CD4-positive, alpha-beta T cell (primary cell): Measurements from ENCODE around the gene KCNQ1. TPM values are rescaled to one million over a fixed set of nuclear protein-coding genes. Genes with fewer than 3 reads are reported as not detected.

ENCODE experiments used
- ATAC-seq: fragments of 200-7000 bp; cut with Tn5 transposase; one replicate; pipeline ENCODE4 v1.10.0; 2022; ENCODE audit warnings: mild to moderate bottlenecking; ENCODE audit not compliant: poor library complexity
- CTCF ChIA-PET: fragments of 350-600 bp; sonication (Branson Sonifier 250); formaldehyde crosslinking; loops from one replicate; lab custom pipeline; 2021; ENCODE audit warnings: antibody characterized with exemption, inconsistent platforms; lab: Charles Lee
- POLR2A ChIA-PET: fragments of 350-600 bp; sonication (Branson Sonifier 250); formaldehyde crosslinking; loops from one replicate; lab custom pipeline; 2021; ENCODE audit warnings: antibody characterized with exemption, inconsistent platforms; lab: Charles Lee
- DNase-seq, 14 experiments: peaks; one replicate each; pipeline ENCODE4 v3.0.0-alpha.2; 2013 to 2020; ENCODE audit warnings: mixed read lengths in 2 of 14
- H3K27ac ChIP-seq, 2 donors: one replicate each; pipeline versions ENCODE4 v1.5.1 to v1.7.0; 2013; ENCODE audit warnings: low read length in 2 of 2, low read depth in 1 of 2, mild to moderate bottlenecking in 1 of 2
- H3K27me3 ChIP-seq, 2 experiments: 1 replicate in 1 of 2; 2 replicates in 1 of 2; pipeline versions ENCODE4 v1.6.1 to v1.7.0; 2013; ENCODE audit warnings: low read length in 2 of 2, control low read depth in 1 of 2, mild to moderate bottlenecking in 1 of 2, moderate library complexity in 1 of 2; ENCODE audit not compliant: insufficient read depth in 2 of 2, control insufficient read depth in 1 of 2
- H3K36me3 ChIP-seq: one replicate; pipeline ENCODE4 v1.6.1; 2013; ENCODE audit warnings: low read length, control low read depth; ENCODE audit not compliant: insufficient read depth
- H3K4me1 ChIP-seq: one replicate; pipeline ENCODE4 v1.6.1; 2013; ENCODE audit warnings: low read length, control low read depth; ENCODE audit not compliant: insufficient read depth
- H3K4me3 ChIP-seq: one replicate; pipeline ENCODE4 v1.5.1; 2013; ENCODE audit warnings: mild to moderate bottlenecking, low read length, moderate library complexity
- H3K9me3 ChIP-seq, 2 experiments: 1 replicate in 1 of 2; 2 replicates in 1 of 2; pipeline versions ENCODE4 v1.6.1 to v1.7.0; 2013; ENCODE audit warnings: low read length in 2 of 2, mild to moderate bottlenecking in 2 of 2, control low read depth in 1 of 2, moderate library complexity in 1 of 2; ENCODE audit not compliant: control insufficient read depth in 1 of 2, insufficient read depth in 1 of 2
- H3K27ac Mint-ChIP-seq: one replicate; pipeline ENCODE4 v1.8.0; 2020; ENCODE audit warnings: mixed read lengths
- H3K27me3 Mint-ChIP-seq: one replicate; pipeline ENCODE4 v1.8.0; 2021; ENCODE audit warnings: mixed read lengths
- H3K36me3 Mint-ChIP-seq: one replicate; pipeline ENCODE4 v1.8.0; 2021; ENCODE audit warnings: low read depth, mixed read lengths
- H3K4me1 Mint-ChIP-seq: one replicate; pipeline ENCODE4 v1.8.0; 2021; ENCODE audit warnings: low read depth, mixed read lengths
- H3K4me3 Mint-ChIP-seq: one replicate; pipeline ENCODE4 v1.8.0; 2020; ENCODE audit warnings: mild to moderate bottlenecking, mixed read lengths
- H3K9me3 Mint-ChIP-seq: one replicate; pipeline ENCODE4 v1.8.0; 2020; ENCODE audit warnings: mixed read lengths
- CTCF ChIP-seq: fragments of 200-600 bp; IDR thresholded peaks from one replicate; pipeline ENCODE4 v1.8.0; 2022; ENCODE audit warnings: antibody characterized with exemption, mild to moderate bottlenecking
- intact Hi-C, 2 experiments: fragments of 100-400 bp; cut with DNase I in 1 of 2; cut with micrococcal nuclease in 1 of 2; formaldehyde crosslinking; loops; one replicate each; pipeline versions ENCODE4 v1.15.1 to v1.9.0; 2023 to 2025; cut with DNase I, micrococcal nuclease
- total RNA-seq, 174 experiments: library from RNA in 2 of 174; stranded (reverse) in 2 of 174; gene quantifications; one replicate each; pipeline ENCODE4 v1.2.3 and lab custom pipeline; 2021 to 2026

The KCNQ1 gene
- total RNA-seq, 2 experiments from 2014 or later, result 31.3 to 33.1 TPM

- H3K36me3 ChIP-seq, result no peaks in the 10 kb centered on the region
- no peak overlapping the region for H3K27ac Mint-ChIP-seq
- H3K4me1 ChIP-seq, result no peaks in the 10 kb centered on the region
- ChIA-PET CTCF (no interaction called here), POLR2A (no interaction called here)
- H3K9me3 ChIP-seq, result no peaks in the 10 kb centered on the region
- no peak for TF ChIP-seq CTCF
- H3K4me3 ChIP-seq, result no peak overlapping the region
- no peaks in the 10 kb centered on the region for H3K27me3 Mint-ChIP-seq
- no peaks in the 10 kb centered on the region for H3K27me3 ChIP-seq
- no peak overlapping the region for H3K27ac ChIP-seq
- H3K9me3 Mint-ChIP-seq, result no peaks in the 10 kb centered on the region
- DNase-seq, result peak in 1 of 14 experiments; percentile 19
- ATAC-seq, result no peak
- no peaks in the 10 kb centered on the region for H3K36me3 Mint-ChIP-seq
- intact Hi-C loops, result no loop called here
- no peaks in the 10 kb centered on the region for H3K4me1 Mint-ChIP-seq
- no peak overlapping the region for H3K4me3 Mint-ChIP-seq
Observed at GRCh38 chr11:2690596-2691354, 246.0 kb downstream of the KCNQ1 start.

- Histone ChIP-seq H3K4me1 (no peaks in the 10 kb centered on the region), H3K36me3 (no peaks in the 10 kb centered on the region), H3K27me3 (no peaks in the 10 kb centered on the region), H3K27ac (no peak overlapping the region), H3K4me3 (no peak overlapping the region), H3K9me3 (no peaks in the 10 kb centered on the region)
- no peaks in the 10 kb centered on the region for H3K4me1 Mint-ChIP-seq
- DNase-seq, result peak in 1 of 14 experiments; percentile 21
- no peaks in the 10 kb centered on the region for H3K36me3 Mint-ChIP-seq
- no peaks in the 10 kb centered on the region for H3K27me3 Mint-ChIP-seq
- ChIA-PET POLR2A (no interaction called here), CTCF (no interaction called here)
- no peak overlapping the region for H3K27ac Mint-ChIP-seq
- no peak overlapping the region for H3K4me3 Mint-ChIP-seq
- ATAC-seq, result no peak
- H3K9me3 Mint-ChIP-seq, result no peaks in the 10 kb centered on the region
- no peak for TF ChIP-seq CTCF
- intact Hi-C loops, result no loop called here
Observed at GRCh38 chr11:2691355-2691761, 246.6 kb downstream of the KCNQ1 start.

GRCh38 chr11:2691991-2692875 is 247.4 kb downstream of the KCNQ1 start:
- no peaks in the 10 kb centered on the region for H3K9me3 ChIP-seq
- no peaks in the 10 kb centered on the region for H3K4me1 ChIP-seq
- ChIA-PET POLR2A (no interaction called here), CTCF (no interaction called here)
- no peaks in the 10 kb centered on the region for H3K9me3 Mint-ChIP-seq
- H3K36me3 ChIP-seq, result no peaks in the 10 kb centered on the region
- H3K4me1 Mint-ChIP-seq, result no peaks in the 10 kb centered on the region
- H3K4me3 Mint-ChIP-seq, result no peak overlapping the region
- H3K27me3 Mint-ChIP-seq, result no peaks in the 10 kb centered on the region
- peaks cover 1% of the 10 kb centered on the region for H3K36me3 Mint-ChIP-seq
- no peak overlapping the region for H3K27ac Mint-ChIP-seq
- H3K27ac ChIP-seq, result no peak overlapping the region
- no peak overlapping the region for H3K4me3 ChIP-seq
- intact Hi-C loops, result no loop called here
- peak in 3 of 14 experiments; percentile 6 to 12 (median 8) for DNase-seq
- no peak for ATAC-seq
- TF ChIP-seq CTCF, result no peak
- no peaks in the 10 kb centered on the region for H3K27me3 ChIP-seq
